ENCODE measurements around the gene CUBN.

Gene CUBN

DNA sequence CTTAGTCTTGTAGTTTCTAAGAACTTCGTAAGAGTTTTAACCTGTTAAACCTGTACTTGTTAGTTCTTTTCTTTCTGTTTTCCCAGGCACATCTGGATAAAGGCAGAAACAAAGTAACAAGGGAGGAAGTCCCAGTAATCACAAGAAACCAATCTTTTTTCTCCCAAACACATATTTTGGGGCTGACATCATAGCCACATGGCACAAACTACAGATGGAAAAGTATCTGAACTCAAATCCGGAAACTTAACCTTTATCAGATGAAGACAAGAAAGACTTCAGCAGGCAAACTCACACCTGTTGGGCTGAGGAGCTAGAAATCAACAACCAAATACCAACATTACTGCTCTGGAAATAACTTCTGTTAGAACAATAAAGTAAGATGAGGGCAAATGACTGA is 67.1 kb downstream of the CUBN start (continued):
- TF ChIP-seq, protein P1, sequence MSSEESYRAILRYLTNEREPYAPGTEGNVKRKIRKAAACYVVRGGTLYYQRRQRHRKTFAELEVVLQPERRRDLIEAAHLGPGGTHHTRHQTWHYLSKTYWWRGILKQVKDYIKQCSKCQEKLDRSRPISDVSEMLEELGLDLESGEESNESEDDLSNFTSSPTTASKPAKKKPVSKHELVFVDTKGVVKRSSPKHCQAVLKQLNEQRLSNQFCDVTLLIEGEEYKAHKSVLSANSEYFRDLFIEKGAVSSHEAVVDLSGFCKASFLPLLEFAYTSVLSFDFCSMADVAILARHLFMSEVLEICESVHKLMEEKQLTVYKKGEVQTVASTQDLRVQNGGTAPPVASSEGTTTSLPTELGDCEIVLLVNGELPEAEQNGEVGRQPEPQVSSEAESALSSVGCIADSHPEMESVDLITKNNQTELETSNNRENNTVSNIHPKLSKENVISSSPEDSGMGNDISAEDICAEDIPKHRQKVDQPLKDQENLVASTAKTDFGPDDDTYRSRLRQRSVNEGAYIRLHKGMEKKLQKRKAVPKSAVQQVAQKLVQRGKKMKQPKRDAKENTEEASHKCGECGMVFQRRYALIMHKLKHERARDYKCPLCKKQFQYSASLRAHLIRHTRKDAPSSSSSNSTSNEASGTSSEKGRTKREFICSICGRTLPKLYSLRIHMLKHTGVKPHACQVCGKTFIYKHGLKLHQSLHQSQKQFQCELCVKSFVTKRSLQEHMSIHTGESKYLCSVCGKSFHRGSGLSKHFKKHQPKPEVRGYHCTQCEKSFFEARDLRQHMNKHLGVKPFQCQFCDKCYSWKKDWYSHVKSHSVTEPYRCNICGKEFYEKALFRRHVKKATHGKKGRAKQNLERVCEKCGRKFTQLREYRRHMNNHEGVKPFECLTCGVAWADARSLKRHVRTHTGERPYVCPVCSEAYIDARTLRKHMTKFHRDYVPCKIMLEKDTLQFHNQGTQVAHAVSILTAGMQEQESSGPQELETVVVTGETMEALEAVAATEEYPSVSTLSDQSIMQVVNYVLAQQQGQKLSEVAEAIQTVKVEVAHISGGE (tag by site-specific recombination; conservative IDR thresholded peaks at IDR 0.05; ENCODE audit: low read depth) = no peak
- TF ChIP-seq ZNF510 (tag by site-specific recombination; IDR thresholded peaks at IDR 0.05; ENCODE audit: insufficient replicate concordance) (no peak), FEZF1 (tag by site-specific recombination; IDR thresholded peaks at IDR 0.05) (no peak), SCRT1 (tag by site-specific recombination; IDR thresholded peaks at IDR 0.05; ENCODE audit: borderline replicate concordance) (0 out of 2 replicates have a peak, but pooled peaks have one; percentile 27), SP3 (tag by site-specific recombination; IDR thresholded peaks at IDR 0.05) (no peak), PRDM1 (tag by site-specific recombination; IDR thresholded peaks at IDR 0.05) (no peak), REPIN1 (tag by site-specific recombination; IDR thresholded peaks at IDR 0.05; ENCODE audit: low read depth) (no peak), SCRT2 (tag by site-specific recombination; IDR thresholded peaks at IDR 0.05) (peak; percentile 93), TRIM28 (IDR thresholded peaks at IDR 0.05; ENCODE audit: borderline replicate concordance, low read length) (no peak), KLF7 (tag by site-specific recombination; IDR thresholded peaks at IDR 0.05; ENCODE audit: borderline replicate concordance) (no peak), ZNF350 (tag by site-specific recombination; IDR thresholded peaks at IDR 0.05) (no peak), ZNF146 (tag by site-specific recombination; IDR thresholded peaks at IDR 0.05) (no peak), KLF8 (tag by site-specific recombination; IDR thresholded peaks at IDR 0.05) (peak; percentile 35; the same call in 1 of the 2 replicates)
- TF ChIP-seq, protein P2, sequence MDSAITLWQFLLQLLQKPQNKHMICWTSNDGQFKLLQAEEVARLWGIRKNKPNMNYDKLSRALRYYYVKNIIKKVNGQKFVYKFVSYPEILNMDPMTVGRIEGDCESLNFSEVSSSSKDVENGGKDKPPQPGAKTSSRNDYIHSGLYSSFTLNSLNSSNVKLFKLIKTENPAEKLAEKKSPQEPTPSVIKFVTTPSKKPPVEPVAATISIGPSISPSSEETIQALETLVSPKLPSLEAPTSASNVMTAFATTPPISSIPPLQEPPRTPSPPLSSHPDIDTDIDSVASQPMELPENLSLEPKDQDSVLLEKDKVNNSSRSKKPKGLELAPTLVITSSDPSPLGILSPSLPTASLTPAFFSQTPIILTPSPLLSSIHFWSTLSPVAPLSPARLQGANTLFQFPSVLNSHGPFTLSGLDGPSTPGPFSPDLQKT (IDR thresholded peaks at IDR 0.05; ENCODE audit: borderline replicate concordance, low read depth, low read length) = no peak
- TF ChIP-seq, protein P3, sequence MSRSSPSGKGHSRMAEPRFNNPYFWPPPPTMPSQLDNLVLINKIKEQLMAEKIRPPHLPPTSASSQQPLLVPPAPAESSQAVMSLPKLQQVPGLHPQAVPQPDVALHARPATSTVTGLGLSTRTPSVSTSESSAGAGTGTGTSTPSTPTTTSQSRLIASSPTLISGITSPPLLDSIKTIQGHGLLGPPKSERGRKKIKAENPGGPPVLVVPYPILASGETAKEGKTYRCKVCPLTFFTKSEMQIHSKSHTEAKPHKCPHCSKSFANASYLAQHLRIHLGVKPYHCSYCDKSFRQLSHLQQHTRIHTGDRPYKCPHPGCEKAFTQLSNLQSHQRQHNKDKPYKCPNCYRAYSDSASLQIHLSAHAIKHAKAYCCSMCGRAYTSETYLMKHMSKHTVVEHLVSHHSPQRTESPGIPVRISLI (tag by site-specific recombination; IDR thresholded peaks at IDR 0.05) = peak; percentile 75
- TF ChIP-seq, protein P4, sequence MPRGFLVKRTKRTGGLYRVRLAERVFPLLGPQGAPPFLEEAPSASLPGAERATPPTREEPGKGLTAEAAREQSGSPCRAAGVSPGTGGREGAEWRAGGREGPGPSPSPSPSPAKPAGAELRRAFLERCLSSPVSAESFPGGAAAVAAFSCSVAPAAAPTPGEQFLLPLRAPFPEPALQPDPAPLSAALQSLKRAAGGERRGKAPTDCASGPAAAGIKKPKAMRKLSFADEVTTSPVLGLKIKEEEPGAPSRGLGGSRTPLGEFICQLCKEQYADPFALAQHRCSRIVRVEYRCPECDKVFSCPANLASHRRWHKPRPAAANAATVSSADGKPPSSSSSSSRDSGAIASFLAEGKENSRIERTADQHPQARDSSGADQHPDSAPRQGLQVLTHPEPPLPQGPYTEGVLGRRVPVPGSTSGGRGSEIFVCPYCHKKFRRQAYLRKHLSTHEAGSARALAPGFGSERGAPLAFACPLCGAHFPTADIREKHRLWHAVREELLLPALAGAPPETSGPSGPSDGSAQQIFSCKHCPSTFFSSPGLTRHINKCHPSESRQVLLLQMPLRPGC (tag by site-specific recombination; IDR thresholded peaks at IDR 0.05) = no peak

DNA sequence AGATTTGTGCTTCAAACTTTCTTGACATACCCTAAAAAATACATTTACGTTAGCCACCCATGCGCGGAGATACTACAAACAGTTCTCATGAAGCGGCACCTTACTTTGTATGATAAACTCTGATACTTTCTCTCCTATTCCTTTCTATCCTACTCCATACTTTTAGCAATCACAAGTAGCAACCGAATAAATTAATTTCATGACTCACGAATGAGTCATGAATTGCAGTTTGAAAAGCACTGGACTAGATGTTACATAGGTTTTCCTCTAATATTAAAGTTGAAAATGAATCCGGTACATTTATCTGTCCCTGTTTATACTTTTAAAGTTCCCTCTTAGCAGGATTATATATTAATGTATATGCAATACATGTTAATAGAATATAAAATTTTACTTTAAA is 67.6 kb downstream of the CUBN start:
- no peak overlapping the region for H3K4me3 ChIP-seq (ENCODE audit: low read depth, low read length)
- H3K4me1 ChIP-seq (ENCODE audit: control insufficient read depth, insufficient read depth, low read length) = peaks cover 30% of the 10 kb centered on the region
- no peaks in the 10 kb centered on the region for H3K36me3 ChIP-seq (ENCODE audit: control insufficient read depth in 2 of 2, insufficient read depth in 1 of 2, low read length in 2 of 2)
- no peaks in the 10 kb centered on the region for H3K9me3 ChIP-seq (ENCODE audit: control insufficient read depth, insufficient read depth, low read depth, low read length)
- no peak overlapping the region for H3K27ac ChIP-seq (ENCODE audit: extremely low read depth, low read depth, low read length)
- ChIA-PET POLR2A (interaction anchor here (1.3 to 4.0 kb wide), 3 partner anchors 139 to 176 kb away, joined by 3 to 31 read pairs (median 5); partner anchors contain the start of gene TRDMT1), CTCF (interaction anchor here (0.8 to 1.2 kb wide), 2 partner anchors 55 to 176 kb away, joined by 3 to 5 read pairs; no protein-coding TSS in a partner anchor)
- no peak for TF ChIP-seq ZSCAN16 (tag by site-specific recombination; IDR thresholded peaks at IDR 0.05)
- no peak for TF ChIP-seq SALL2 (tag by site-specific recombination; IDR thresholded peaks at IDR 0.05; ENCODE audit: borderline replicate concordance)
- TF ChIP-seq, protein P5, sequence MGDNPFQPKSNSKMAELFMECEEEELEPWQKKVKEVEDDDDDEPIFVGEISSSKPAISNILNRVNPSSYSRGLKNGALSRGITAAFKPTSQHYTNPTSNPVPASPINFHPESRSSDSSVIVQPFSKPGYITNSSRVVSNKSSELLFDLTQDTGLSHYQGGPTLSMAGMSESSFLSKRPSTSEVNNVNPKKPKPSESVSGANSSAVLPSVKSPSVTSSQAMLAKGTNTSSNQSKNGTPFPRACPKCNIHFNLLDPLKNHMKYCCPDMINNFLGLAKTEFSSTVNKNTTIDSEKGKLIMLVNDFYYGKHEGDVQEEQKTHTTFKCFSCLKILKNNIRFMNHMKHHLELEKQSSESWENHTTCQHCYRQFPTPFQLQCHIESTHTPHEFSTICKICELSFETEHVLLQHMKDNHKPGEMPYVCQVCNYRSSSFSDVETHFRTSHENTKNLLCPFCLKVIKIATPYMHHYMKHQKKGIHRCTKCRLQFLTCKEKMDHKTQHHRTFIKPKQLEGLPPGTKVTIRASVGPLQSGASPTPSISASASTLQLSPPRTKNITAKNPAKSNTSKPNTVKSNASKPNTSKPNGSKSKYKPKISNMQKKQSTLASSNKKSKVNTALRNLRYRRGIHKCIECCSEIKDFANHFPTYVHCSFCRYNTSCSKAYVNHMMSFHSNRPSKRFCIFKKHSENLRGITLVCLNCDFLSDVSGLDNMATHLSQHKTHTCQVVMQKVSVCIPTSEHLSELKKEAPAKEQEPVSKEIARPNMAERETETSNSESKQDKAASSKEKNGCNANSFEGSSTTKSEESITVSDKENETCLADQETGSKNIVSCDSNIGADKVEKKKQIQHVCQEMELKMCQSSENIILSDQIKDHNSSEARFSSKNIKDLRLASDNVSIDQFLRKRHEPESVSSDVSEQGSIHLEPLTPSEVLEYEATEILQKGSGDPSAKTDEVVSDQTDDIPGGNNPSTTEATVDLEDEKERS (tag by site-specific recombination; IDR thresholded peaks at IDR 0.05) = no peak
- TF ChIP-seq, protein P6, sequence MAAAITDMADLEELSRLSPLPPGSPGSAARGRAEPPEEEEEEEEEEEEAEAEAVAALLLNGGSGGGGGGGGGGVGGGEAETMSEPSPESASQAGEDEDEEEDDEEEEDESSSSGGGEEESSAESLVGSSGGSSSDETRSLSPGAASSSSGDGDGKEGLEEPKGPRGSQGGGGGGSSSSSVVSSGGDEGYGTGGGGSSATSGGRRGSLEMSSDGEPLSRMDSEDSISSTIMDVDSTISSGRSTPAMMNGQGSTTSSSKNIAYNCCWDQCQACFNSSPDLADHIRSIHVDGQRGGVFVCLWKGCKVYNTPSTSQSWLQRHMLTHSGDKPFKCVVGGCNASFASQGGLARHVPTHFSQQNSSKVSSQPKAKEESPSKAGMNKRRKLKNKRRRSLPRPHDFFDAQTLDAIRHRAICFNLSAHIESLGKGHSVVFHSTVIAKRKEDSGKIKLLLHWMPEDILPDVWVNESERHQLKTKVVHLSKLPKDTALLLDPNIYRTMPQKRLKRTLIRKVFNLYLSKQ (tag by site-specific recombination; IDR thresholded peaks at IDR 0.05; ENCODE audit: borderline replicate concordance) = no peak
- TF ChIP-seq PRDM1 (tag by site-specific recombination; IDR thresholded peaks at IDR 0.05) = peak; percentile 52; the same call in 1 of the 2 replicates
- no peak for TF ChIP-seq ZNF626 (tag by site-specific recombination; IDR thresholded peaks at IDR 0.05)
- no peak for TF ChIP-seq ZNF354C (tag by site-specific recombination; IDR thresholded peaks at IDR 0.05; ENCODE audit: borderline replicate concordance, low read depth)
- TF ChIP-seq ZFP37 (tag by site-specific recombination; IDR thresholded peaks at IDR 0.05) = 0 out of 2 replicates have a peak, but pooled peaks have one; percentile 16
- no peak for TF ChIP-seq ZNF610 (tag by site-specific recombination; IDR thresholded peaks at IDR 0.05; ENCODE audit: borderline replicate concordance)
